Neural progenitor cell (in vitro differentiated cells): ENCODE measurements around the gene RADIL. TPM values are rescaled to one million over a fixed set of nuclear protein-coding genes. Genes with fewer than 3 reads are reported as not detected.

Source experiments
- DNase-seq: peaks from one replicate; pipeline ENCODE4 v3.0.0-alpha.2; 2016; ENCODE audit warnings: low spot score
- H2AFZ ChIP-seq: fragments of 200-600 bp; sonication (generic); replicated peaks from 2 replicates; pipeline ENCODE4 v1.6.1; 2016; ENCODE audit warnings: antibody characterized with exemption
- H3F3A ChIP-seq: fragments of 200-600 bp; sonication (generic); 2 replicates; pipeline ENCODE4 v1.6.1; 2016; ENCODE audit warnings: antibody characterized with exemption, low read depth
- H3K27ac ChIP-seq: fragments of 200-600 bp; sonication (generic); 2 replicates; pipeline ENCODE4 v1.5.1; 2016; ENCODE audit warnings: mild to moderate bottlenecking
- H3K27me3 ChIP-seq: fragments of 200-600 bp; sonication (generic); 2 replicates; pipeline ENCODE4 v1.6.1; 2016; ENCODE audit warnings: mild to moderate bottlenecking, moderate library complexity
- H3K36me3 ChIP-seq: fragments of 200-600 bp; sonication (generic); 2 replicates; pipeline ENCODE4 v1.5.1; 2016
- H3K4me1 ChIP-seq: fragments of 200-600 bp; sonication (generic); 2 replicates; pipeline ENCODE4 v1.6.1; 2016; ENCODE audit warnings: mixed run types
- H3K4me2 ChIP-seq: fragments of 200-600 bp; sonication (generic); 2 replicates; pipeline ENCODE4 v1.6.1; 2016
- H3K4me3 ChIP-seq: fragments of 200-600 bp; sonication (generic); 2 replicates; pipeline ENCODE4 v1.5.1; 2016
- H3K79me2 ChIP-seq: fragments of 200-600 bp; sonication (generic); 2 replicates; pipeline ENCODE4 v1.6.1; 2016; ENCODE audit warnings: low read depth
- H3K9ac ChIP-seq: fragments of 200-600 bp; sonication (generic); 2 replicates; pipeline ENCODE4 v1.6.1; 2016
- H3K9me3 ChIP-seq: fragments of 200-600 bp; sonication (generic); 2 replicates; pipeline ENCODE4 v1.5.1; 2016; ENCODE audit warnings: low read depth
- H4K20me1 ChIP-seq: fragments of 200-600 bp; sonication (generic); 2 replicates; pipeline ENCODE4 v1.6.1; 2016; ENCODE audit warnings: low read depth
- H3K27ac Mint-ChIP-seq: 3 replicates; pipeline ENCODE4 v1.8.0; 2021; ENCODE audit warnings: mixed read lengths
- H3K27me3 Mint-ChIP-seq: 2 replicates; pipeline ENCODE4 v1.8.0; 2022; ENCODE audit warnings: low read depth, mild to moderate bottlenecking, inconsistent platforms, moderate library complexity, mixed read lengths; ENCODE audit not compliant: insufficient read depth
- H3K36me3 Mint-ChIP-seq: 3 replicates; pipeline ENCODE4 v1.8.0; 2021; ENCODE audit warnings: mixed read lengths
- H3K4me1 Mint-ChIP-seq: 3 replicates; pipeline ENCODE4 v1.8.0; 2021; ENCODE audit warnings: mixed read lengths
- H3K4me3 Mint-ChIP-seq: 3 replicates; pipeline ENCODE4 v1.8.0; 2021; ENCODE audit warnings: mild to moderate bottlenecking, moderate library complexity, mixed read lengths
- H3K9me3 Mint-ChIP-seq: 3 replicates; pipeline ENCODE4 v1.8.0; 2020; ENCODE audit warnings: mixed read lengths
- EZH2 ChIP-seq: fragments of 200-600 bp; sonication (generic); IDR thresholded peaks from 2 replicates; pipeline ENCODE4 v1.6.1; 2017; ENCODE audit warnings: antibody characterized with exemption, mild to moderate bottlenecking, moderate library complexity
- EZH2phosphoT487 ChIP-seq: fragments of 200-600 bp; sonication (generic); IDR thresholded peaks from 2 replicates; pipeline ENCODE4 v1.6.1; 2017; ENCODE audit warnings: antibody characterized with exemption
- total RNA-seq: library from RNA; depleted of rRNA; stranded (reverse); fragments of >200 nt; gene quantifications from 2 replicates; pipeline ENCODE4 v1.2.3, GENCODE V29; 2015; ENCODE audit warnings: low replicate concordance
- TF ChIP-seq, protein P1 (sequence below): fragments of 200-600 bp; sonication (generic); IDR thresholded peaks from 2 replicates; pipeline ENCODE4 v1.5.1; 2017; ENCODE audit warnings: antibody characterized with exemption, mild to moderate bottlenecking

Gene RADIL
- total RNA-seq, 1 donor from 2014 or later = 3.1 TPM

GRCh38 chr7:4782333-4783291 is 100.9 kb downstream of the RADIL start:
- DNase-seq = no peak
- Histone ChIP-seq H3K9me3 (no peaks in the 10 kb centered on the region), H3K4me2 (no peak overlapping the region), H4K20me1 (no peaks in the 10 kb centered on the region), H3K27ac (no peak overlapping the region), H3K79me2 (peaks cover 6% of the 10 kb centered on the region), H3K36me3 (no peaks in the 10 kb centered on the region), H3F3A (peaks cover 4% of the 10 kb centered on the region), H2AFZ (no peak overlapping the region), H3K4me3 (no peak overlapping the region), H3K9ac (no peak overlapping the region), H3K27me3 (no peaks in the 10 kb centered on the region), H3K4me1 (no peaks in the 10 kb centered on the region)
- H3K27me3 Mint-ChIP-seq = peaks cover 2% of the 10 kb centered on the region
- H3K4me1 Mint-ChIP-seq = no peaks in the 10 kb centered on the region
- no peak overlapping the region for H3K4me3 Mint-ChIP-seq
- no peak overlapping the region for H3K27ac Mint-ChIP-seq
- TF ChIP-seq, protein P1, sequence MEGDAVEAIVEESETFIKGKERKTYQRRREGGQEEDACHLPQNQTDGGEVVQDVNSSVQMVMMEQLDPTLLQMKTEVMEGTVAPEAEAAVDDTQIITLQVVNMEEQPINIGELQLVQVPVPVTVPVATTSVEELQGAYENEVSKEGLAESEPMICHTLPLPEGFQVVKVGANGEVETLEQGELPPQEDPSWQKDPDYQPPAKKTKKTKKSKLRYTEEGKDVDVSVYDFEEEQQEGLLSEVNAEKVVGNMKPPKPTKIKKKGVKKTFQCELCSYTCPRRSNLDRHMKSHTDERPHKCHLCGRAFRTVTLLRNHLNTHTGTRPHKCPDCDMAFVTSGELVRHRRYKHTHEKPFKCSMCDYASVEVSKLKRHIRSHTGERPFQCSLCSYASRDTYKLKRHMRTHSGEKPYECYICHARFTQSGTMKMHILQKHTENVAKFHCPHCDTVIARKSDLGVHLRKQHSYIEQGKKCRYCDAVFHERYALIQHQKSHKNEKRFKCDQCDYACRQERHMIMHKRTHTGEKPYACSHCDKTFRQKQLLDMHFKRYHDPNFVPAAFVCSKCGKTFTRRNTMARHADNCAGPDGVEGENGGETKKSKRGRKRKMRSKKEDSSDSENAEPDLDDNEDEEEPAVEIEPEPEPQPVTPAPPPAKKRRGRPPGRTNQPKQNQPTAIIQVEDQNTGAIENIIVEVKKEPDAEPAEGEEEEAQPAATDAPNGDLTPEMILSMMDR = no peak
- TF ChIP-seq EZH2 (no peak), EZH2phosphoT487 (no peak)
- no peaks in the 10 kb centered on the region for H3K9me3 Mint-ChIP-seq
- no peaks in the 10 kb centered on the region for H3K36me3 Mint-ChIP-seq

DNA sequence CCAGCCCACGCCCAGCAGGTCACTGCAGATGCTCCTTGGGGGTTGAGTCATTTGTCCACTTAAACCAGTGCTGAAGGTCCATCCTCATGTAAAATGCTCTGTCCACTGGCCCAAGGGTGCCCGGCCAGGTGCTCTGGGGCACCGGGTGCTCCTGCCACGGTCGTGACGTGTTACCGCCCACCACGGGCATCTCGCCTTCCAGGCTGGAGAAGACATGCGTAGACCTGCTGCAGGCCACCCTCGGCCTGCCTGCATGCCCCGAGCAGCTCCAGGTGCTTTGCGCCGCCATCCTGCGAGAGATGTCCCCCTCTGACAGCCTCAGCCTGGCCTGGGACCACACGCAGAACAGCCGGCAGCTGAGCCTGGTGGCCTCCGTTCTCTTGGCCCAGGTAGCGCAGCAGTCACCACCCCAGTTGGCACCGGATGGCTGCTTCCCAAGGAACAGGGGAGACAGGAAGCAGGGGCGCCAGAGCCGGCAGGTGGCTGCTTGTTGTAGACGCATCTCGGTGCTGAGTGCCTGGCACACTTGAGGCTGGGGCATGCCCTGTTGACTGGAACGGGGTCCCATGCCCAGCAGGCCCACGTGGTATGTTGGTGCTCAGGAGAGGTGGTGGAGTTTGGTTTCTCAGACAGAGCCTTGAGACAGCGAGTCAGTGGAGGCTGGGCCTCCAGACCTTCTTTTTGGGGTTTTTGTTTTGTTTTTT is 102.0 kb downstream of the RADIL start:
- peaks cover 12% of the 10 kb centered on the region for H3K79me2 ChIP-seq
- H3K9me3 ChIP-seq = no peaks in the 10 kb centered on the region
- no peak for TF ChIP-seq EZH2
- no peak for TF ChIP-seq EZH2phosphoT487
- TF ChIP-seq, protein P1 = no peak
- Mint-ChIP-seq H3K9me3 (no peaks in the 10 kb centered on the region), H3K4me3 (no peak overlapping the region), H3K27ac (no peak overlapping the region), H3K4me1 (peaks cover 5% of the 10 kb centered on the region), H3K27me3 (peaks cover 2% of the 10 kb centered on the region), H3K36me3 (no peaks in the 10 kb centered on the region)
- no peak overlapping the region for H3K4me3 ChIP-seq
- no peaks in the 10 kb centered on the region for H3K4me1 ChIP-seq
- H3F3A ChIP-seq = peaks cover 4% of the 10 kb centered on the region
- H2AFZ ChIP-seq = no peak overlapping the region
- no peak for DNase-seq
- no peaks in the 10 kb centered on the region for H3K27me3 ChIP-seq
- no peak overlapping the region for H3K9ac ChIP-seq
- no peaks in the 10 kb centered on the region for H4K20me1 ChIP-seq
- H3K4me2 ChIP-seq = no peak overlapping the region
- H3K27ac ChIP-seq = no peak overlapping the region
- H3K36me3 ChIP-seq = no peaks in the 10 kb centered on the region

DNA sequence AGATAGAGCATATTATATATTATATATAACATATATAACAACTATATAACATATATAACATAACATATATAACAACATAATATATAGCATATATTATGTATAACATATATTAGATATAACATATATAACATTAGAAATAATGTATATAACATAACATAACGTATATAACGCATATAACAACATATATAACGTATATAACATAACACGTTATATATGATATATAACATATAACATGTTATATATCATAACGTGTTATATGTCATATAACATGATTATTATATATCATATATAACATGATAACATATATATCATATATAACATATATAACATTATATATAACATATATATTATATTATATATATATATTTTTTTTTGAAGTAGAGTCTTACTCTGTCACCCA is 104.4 kb downstream of the RADIL start:
- Mint-ChIP-seq H3K27me3 (peaks cover 4% of the 10 kb centered on the region), H3K4me3 (no peak overlapping the region), H3K4me1 (peaks cover 18% of the 10 kb centered on the region), H3K36me3 (no peaks in the 10 kb centered on the region), H3K27ac (no peak overlapping the region), H3K9me3 (no peaks in the 10 kb centered on the region)
- Histone ChIP-seq H3K9ac (no peak overlapping the region), H3K27ac (no peak overlapping the region), H3K4me3 (no peak overlapping the region), H3K36me3 (no peaks in the 10 kb centered on the region), H3K4me1 (peaks cover 5% of the 10 kb centered on the region), H3F3A (peaks cover 4% of the 10 kb centered on the region), H2AFZ (no peak overlapping the region), H4K20me1 (no peaks in the 10 kb centered on the region), H3K79me2 (peaks cover 21% of the 10 kb centered on the region), H3K27me3 (no peaks in the 10 kb centered on the region), H3K9me3 (no peaks in the 10 kb centered on the region), H3K4me2 (no peak overlapping the region)
- no peak for DNase-seq
- no peak for TF ChIP-seq EZH2phosphoT487
- TF ChIP-seq, protein P1 = no peak
- no peak for TF ChIP-seq EZH2
